Gastrocnemius medialis (tissue), 4 donors: Measurements from ENCODE around the gene REXO4.

Experiments used
- CTCF ChIP-seq, 5 experiments: fragments of 450-650 bp in 3 of 5; fragments of 200-600 bp in 2 of 5; sonication (generic) in 2 of 5; IDR thresholded peaks in 4 of 5; conservative IDR thresholded peaks in 1 of 5; 1 replicate in 4 of 5; 2 replicates in 1 of 5; pipeline ENCODE4 v1.5.1; 2016 to 2019; ENCODE audit warnings: antibody characterized with exemption in 5 of 5, mild to moderate bottlenecking in 3 of 5, moderate library complexity in 3 of 5
- POLR2A ChIP-seq, 2 donors: fragments of 450-650 bp; IDR thresholded peaks; one replicate each; pipeline ENCODE4 v1.6.1; 2017; ENCODE audit warnings: antibody characterized with exemption in 2 of 2, mild to moderate bottlenecking in 2 of 2, moderate library complexity in 2 of 2

- no peak for TF ChIP-seq POLR2A (IDR thresholded peaks at IDR 0.05)
- no peak for TF ChIP-seq CTCF (IDR thresholded peaks at IDR 0.05 in 4 of 5, conservative IDR thresholded peaks at IDR 0.05 in 1 of 5)
Observed at GRCh38 chr9:133467101-133467500, 49.3 kb upstream of the REXO4 start.
